AG10803 (cell line): ENCODE results near the gene SUPT3H.
"Not testable (repeated sequence)": the region's sequence is repeated elsewhere in the genome, so short reads cannot be mapped to it uniquely, and the experiment has no call there.

Source experiments
- DNase-seq: peaks from one replicate; pipeline ENCODE4 v3.0.0; 2010; ENCODE audit warnings: low read depth
- H3K4me3 ChIP-seq: 2 replicates; pipeline ENCODE4 v1.5.1; 2011; ENCODE audit warnings: mild to moderate bottlenecking, low read length, control low read depth
- TF ChIP-seq, protein P1 (sequence below): conservative IDR thresholded peaks from 2 replicates; pipeline ENCODE4 v1.5.1; 2011; ENCODE audit warnings: mild to moderate bottlenecking, low read length, control low read depth, inconsistent platforms

The SUPT3H gene

DNA sequence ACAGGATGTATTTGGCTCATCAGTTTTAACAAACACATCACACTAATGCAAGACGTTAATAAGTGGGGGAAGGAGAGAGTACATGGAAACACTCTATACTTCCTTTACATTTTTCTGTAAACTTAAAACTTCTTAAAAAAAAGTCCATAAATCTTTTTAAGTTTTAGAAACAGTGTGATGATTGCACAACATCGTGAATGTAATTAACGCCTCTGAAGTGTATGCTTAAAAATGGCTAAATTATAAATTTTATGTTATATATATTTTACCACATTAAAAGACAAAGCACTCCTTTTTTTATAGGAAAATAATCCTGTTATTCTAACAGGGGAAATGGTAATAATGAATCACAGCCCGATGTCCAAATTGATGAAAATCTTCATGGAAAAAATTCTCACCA, 193.7 kb downstream of the SUPT3H start:
- no peak for DNase-seq
- TF ChIP-seq, protein P1, sequence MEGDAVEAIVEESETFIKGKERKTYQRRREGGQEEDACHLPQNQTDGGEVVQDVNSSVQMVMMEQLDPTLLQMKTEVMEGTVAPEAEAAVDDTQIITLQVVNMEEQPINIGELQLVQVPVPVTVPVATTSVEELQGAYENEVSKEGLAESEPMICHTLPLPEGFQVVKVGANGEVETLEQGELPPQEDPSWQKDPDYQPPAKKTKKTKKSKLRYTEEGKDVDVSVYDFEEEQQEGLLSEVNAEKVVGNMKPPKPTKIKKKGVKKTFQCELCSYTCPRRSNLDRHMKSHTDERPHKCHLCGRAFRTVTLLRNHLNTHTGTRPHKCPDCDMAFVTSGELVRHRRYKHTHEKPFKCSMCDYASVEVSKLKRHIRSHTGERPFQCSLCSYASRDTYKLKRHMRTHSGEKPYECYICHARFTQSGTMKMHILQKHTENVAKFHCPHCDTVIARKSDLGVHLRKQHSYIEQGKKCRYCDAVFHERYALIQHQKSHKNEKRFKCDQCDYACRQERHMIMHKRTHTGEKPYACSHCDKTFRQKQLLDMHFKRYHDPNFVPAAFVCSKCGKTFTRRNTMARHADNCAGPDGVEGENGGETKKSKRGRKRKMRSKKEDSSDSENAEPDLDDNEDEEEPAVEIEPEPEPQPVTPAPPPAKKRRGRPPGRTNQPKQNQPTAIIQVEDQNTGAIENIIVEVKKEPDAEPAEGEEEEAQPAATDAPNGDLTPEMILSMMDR: no peak

DNA sequence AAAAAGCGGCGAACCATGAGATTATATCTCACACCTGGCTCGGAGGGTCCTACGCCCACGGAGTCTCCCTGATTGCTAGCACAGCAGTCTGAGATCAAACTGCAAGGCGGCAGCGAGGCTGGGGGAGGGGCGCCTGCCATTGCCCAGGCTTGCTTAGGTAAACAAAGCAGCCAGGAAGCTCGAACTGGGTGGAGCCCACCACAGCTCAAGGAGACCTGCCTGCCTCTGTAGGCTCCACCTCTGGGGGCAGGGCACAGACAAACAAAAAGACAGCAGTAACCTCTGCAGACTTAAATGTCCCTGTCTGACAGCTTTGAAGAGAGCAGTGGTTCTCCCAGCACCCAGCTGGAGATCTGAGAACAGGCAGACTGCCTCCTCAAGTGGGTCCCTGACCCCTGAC, 201.4 kb downstream of the SUPT3H start:
- not testable (repeated sequence) for H3K4me3 ChIP-seq, DNase-seq

More for the DNA sequence above, 193.7 kb downstream of the SUPT3H start:
- no peak overlapping the region for H3K4me3 ChIP-seq

DNA sequence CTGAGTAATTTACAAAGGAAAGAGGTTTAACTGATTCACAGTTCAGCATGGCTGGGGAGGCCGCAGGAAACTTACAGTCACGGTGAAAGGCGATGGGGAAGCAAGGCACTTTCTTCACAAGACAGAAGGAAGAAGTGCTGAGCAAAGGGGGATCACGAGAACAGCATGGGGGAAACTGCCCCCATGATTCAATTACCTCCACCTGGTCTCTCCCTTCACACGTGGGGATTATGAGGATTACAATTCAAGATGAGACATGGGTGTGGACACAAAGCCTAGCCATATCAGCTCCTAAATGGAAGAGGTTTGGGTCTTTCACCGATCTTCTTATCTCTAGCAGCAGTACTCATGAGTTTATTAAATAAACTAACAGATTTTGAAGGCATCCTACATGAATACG, 202.5 kb downstream of the SUPT3H start:
- no peak for DNase-seq
- TF ChIP-seq, protein P1: no peak
- H3K4me3 ChIP-seq: no peak overlapping the region

DNA sequence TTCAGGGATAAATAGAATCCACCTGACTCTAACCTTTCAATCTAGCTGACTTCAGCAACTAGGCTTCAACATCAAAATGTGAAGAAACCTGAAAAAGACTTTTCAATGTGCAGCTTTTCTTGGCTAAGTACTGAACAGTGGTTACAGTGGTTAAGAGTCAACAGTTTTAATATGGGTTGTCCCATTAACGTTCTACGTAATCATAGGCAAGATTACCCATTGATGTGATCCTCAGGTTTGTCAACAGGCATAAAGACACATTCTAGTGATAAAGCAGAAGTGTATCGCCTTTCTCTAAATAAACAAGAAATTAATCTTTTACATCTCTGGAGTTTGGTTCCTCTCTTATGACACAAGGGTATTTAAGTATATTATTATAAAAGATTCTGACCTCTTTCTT, 203.7 kb downstream of the SUPT3H start:
- DNase-seq: no peak
- no peak overlapping the region for H3K4me3 ChIP-seq
- TF ChIP-seq, protein P1: no peak

DNA sequence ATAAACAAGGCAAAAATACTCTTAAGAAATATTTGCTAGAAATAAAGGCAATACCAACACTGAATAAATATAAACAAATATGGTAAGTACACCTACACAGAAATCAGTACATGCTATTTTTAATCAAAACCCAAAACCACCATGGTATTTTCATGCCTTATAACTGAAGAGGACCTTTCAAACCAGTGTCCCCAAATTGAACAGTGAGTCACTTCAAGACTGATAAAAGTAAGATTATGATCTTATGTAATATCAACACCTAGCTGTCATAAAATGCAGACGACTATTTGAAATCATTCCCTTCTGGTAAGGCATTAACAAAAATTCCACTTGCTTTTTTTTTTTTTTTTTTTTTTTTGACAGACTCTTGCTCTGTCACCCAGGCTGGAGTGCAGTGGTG, 206.4 kb downstream of the SUPT3H start:
- H3K4me3 ChIP-seq: no peak overlapping the region
- no peak for DNase-seq
- TF ChIP-seq, protein P1: no peak

DNA sequence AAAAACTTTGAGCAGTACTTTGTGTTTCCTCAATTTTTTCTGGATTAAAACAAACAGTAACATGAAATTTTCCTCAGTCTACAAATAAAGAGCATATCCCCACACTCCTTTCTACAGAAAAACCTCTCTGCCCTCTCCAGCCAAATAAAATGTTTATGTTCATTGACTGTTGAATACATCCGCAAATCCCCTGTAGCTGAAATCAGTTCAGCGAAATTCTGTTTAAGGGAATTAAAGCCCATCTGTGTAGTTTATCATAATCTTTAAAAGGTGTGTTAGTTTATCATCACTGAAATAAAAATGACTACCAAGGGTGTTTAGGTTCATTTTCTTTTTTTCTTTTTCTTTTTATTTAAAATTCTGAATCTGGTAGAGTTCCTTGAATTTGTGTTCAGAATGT, 207.4 kb downstream of the SUPT3H start:
- DNase-seq: no peak

DNA sequence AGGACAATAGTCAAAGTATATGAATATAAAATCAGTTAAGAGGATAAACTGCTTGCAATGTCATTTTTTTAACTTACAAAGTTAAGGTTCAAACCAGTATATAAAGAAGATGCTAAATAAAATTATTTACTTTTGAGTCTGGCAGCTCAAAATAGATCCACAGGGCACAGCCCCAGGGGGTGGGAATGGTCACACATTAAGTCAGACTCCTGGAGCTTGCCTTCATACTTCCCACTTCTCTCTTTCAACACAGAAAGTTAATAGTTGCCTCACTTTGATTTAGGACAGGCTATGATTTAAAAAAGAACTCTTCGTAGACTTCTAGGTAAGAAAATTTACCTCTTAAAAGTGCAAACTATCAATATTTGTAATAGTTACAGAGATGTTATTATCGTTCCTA, 207.9 kb downstream of the SUPT3H start:
- H3K4me3 ChIP-seq: no peak overlapping the region
- TF ChIP-seq, protein P1: no peak
- DNase-seq: no peak

More for the DNA sequence above, 207.4 kb downstream of the SUPT3H start:
- H3K4me3 ChIP-seq: no peak overlapping the region
- TF ChIP-seq, protein P1: no peak
